Adipocyte (in vitro differentiated cells): Measurements from ENCODE around the gene PAX1.

Source experiments
- DNase-seq: peaks from one replicate; pipeline ENCODE4 v3.0.0-alpha.2; 2015; ENCODE audit warnings: low read depth
- H3K27me3 ChIP-seq: replicated peaks from 2 replicates; pipeline ENCODE4 v1.7.0; 2013; ENCODE audit warnings: mild to moderate bottlenecking, low read length, moderate library complexity; ENCODE audit not compliant: control insufficient read depth, insufficient read depth
- H3K36me3 ChIP-seq: 2 replicates; pipeline ENCODE4 v1.7.0; 2013; ENCODE audit warnings: low read length, mild to moderate bottlenecking, moderate library complexity; ENCODE audit not compliant: control insufficient read depth, insufficient read depth, severe bottlenecking
- H3K4me1 ChIP-seq: 2 replicates; pipeline ENCODE4 v1.7.0; 2013; ENCODE audit warnings: mild to moderate bottlenecking, low read length, moderate library complexity; ENCODE audit not compliant: control insufficient read depth, insufficient read depth
- H3K4me3 ChIP-seq: 2 replicates; pipeline ENCODE4 v1.7.0; 2013; ENCODE audit warnings: mild to moderate bottlenecking, low read length, moderate library complexity
- H3K9ac ChIP-seq: 2 replicates; pipeline ENCODE4 v1.7.0; 2013; ENCODE audit warnings: mild to moderate bottlenecking, low read length, moderate library complexity
- H3K9me3 ChIP-seq: 2 replicates; pipeline ENCODE4 v1.7.0; 2013; ENCODE audit warnings: mild to moderate bottlenecking, low read length, moderate library complexity; ENCODE audit not compliant: control insufficient read depth

The PAX1 gene

GRCh38 chr20:21762646-21763045 lies 57.2 kb downstream of the PAX1 start:
- no peak for DNase-seq
- Histone ChIP-seq H3K4me3 (no peak overlapping the region), H3K9me3 (no peaks in the 10 kb centered on the region), H3K27me3 (peaks cover 10% of the 10 kb centered on the region), H3K4me1 (no peaks in the 10 kb centered on the region), H3K36me3 (no peaks in the 10 kb centered on the region), H3K9ac (no peak overlapping the region)

- Histone ChIP-seq H3K36me3 (no peaks in the 10 kb centered on the region), H3K4me3 (no peak overlapping the region), H3K4me1 (no peaks in the 10 kb centered on the region), H3K9me3 (no peaks in the 10 kb centered on the region), H3K27me3 (peaks cover 23% of the 10 kb centered on the region), H3K9ac (no peak overlapping the region)
- DNase-seq = no peak
Observed at GRCh38 chr20:21767200-21767738, 61.8 kb downstream of the PAX1 start.

- Histone ChIP-seq H3K27me3 (peaks cover 23% of the 10 kb centered on the region), H3K4me1 (no peaks in the 10 kb centered on the region), H3K4me3 (no peak overlapping the region), H3K9ac (no peak overlapping the region), H3K9me3 (no peaks in the 10 kb centered on the region), H3K36me3 (no peaks in the 10 kb centered on the region)
- DNase-seq = no peak
Observed at GRCh38 chr20:21767739-21768223, 62.3 kb downstream of the PAX1 start.
